ENCODE results near the gene ATP6V0E2.

Gene ATP6V0E2

DNA sequence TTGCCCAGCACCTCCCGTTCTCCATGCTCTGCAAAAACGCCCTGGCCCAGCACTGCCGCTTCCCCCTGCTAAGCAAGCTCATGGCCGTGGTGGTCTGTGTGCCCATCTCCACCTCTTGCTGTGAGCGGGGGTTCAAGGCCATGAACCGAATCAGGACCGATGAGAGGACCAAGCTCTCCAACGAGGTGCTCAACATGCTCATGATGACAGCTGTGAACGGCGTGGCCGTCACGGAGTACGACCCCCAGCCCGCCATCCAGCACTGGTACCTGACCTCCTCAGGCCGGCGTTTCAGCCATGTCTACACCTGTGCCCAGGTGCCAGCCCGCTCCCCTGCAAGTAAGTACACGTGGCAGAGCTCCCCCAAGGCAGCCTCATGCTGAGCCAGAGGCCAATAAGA is 11.6 kb upstream of the ATP6V0E2 start:
- ATAC-seq (ENCODE audit: low read depth), result no peak
- no peak overlapping the region for H3K27ac ChIP-seq (ENCODE audit: poor library complexity, severe bottlenecking)
- no peaks in the 10 kb centered on the region for H3K9me3 ChIP-seq (ENCODE audit: severe bottlenecking)
- H3K4me1 ChIP-seq (ENCODE audit: insufficient read depth, poor library complexity, severe bottlenecking), result no peaks in the 10 kb centered on the region
- DNase-seq (ENCODE audit: low spot score), result no peak
- H3K4me3 ChIP-seq (ENCODE audit: severe bottlenecking), result no peak overlapping the region
- H3K36me3 ChIP-seq (ENCODE audit: low read depth), result no peaks in the 10 kb centered on the region
- TF ChIP-seq, protein P1, sequence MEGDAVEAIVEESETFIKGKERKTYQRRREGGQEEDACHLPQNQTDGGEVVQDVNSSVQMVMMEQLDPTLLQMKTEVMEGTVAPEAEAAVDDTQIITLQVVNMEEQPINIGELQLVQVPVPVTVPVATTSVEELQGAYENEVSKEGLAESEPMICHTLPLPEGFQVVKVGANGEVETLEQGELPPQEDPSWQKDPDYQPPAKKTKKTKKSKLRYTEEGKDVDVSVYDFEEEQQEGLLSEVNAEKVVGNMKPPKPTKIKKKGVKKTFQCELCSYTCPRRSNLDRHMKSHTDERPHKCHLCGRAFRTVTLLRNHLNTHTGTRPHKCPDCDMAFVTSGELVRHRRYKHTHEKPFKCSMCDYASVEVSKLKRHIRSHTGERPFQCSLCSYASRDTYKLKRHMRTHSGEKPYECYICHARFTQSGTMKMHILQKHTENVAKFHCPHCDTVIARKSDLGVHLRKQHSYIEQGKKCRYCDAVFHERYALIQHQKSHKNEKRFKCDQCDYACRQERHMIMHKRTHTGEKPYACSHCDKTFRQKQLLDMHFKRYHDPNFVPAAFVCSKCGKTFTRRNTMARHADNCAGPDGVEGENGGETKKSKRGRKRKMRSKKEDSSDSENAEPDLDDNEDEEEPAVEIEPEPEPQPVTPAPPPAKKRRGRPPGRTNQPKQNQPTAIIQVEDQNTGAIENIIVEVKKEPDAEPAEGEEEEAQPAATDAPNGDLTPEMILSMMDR (IDR thresholded peaks at IDR 0.05; ENCODE audit: poor library complexity, severe bottlenecking), result no peak
- no peaks in the 10 kb centered on the region for H3K27me3 ChIP-seq (ENCODE audit: insufficient read depth, poor library complexity, severe bottlenecking)

DNA sequence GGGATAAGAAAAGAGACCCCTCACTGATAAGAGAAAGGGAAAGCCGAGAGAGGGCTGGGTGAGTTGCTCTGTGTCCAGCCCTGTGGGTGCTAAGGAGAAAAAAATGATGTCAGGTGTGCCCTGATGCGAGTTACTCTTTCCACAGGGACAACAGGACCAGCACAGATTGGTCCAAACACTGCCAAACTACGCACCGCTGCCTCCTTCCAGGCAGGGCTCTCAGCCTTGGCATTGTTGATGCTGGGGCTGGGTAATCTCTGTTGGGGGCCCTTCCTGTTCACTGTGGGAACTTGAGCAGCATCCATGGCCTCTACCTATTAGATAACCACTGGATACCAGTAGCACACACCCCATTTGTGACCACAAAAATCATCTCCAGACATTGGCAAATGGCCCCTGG is 10.3 kb upstream of the ATP6V0E2 start:
- ATAC-seq (ENCODE audit: low read depth) (no peak), DNase-seq (ENCODE audit: low spot score) (no peak)
- H3K27ac ChIP-seq (ENCODE audit: poor library complexity, severe bottlenecking), result no peak overlapping the region
- H3K4me1 ChIP-seq (ENCODE audit: insufficient read depth, poor library complexity, severe bottlenecking), result no peaks in the 10 kb centered on the region
- no peaks in the 10 kb centered on the region for H3K9me3 ChIP-seq (ENCODE audit: severe bottlenecking)
- H3K36me3 ChIP-seq (ENCODE audit: low read depth), result no peaks in the 10 kb centered on the region
- no peak overlapping the region for H3K4me3 ChIP-seq (ENCODE audit: severe bottlenecking)
- no peaks in the 10 kb centered on the region for H3K27me3 ChIP-seq (ENCODE audit: insufficient read depth, poor library complexity, severe bottlenecking)
- TF ChIP-seq, protein P1 (IDR thresholded peaks at IDR 0.05; ENCODE audit: poor library complexity, severe bottlenecking), result no peak

DNA sequence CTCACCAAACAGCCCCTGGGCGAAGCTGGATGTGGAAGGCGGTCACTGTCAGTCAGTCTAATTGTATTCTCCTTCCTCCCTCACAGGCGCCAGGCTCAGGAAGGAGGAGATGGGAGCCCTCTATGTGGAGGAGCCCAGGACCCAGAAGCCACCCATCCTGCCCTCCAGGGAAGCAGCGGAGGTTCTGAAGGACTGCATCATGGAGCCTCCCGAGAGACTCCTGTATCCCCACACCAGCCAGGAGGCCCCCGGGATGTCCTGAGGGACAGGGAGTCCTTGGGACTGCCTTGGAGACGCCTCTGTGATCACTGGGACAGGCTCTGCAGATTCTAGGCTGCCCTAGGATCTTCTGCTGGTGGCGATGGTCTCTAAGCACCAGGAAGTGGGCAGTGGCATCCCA is 9.7 kb upstream of the ATP6V0E2 start:
- Histone ChIP-seq H3K27ac (ENCODE audit: poor library complexity, severe bottlenecking) (no peak overlapping the region), H3K27me3 (ENCODE audit: insufficient read depth, poor library complexity, severe bottlenecking) (no peaks in the 10 kb centered on the region), H3K4me1 (ENCODE audit: insufficient read depth, poor library complexity, severe bottlenecking) (no peaks in the 10 kb centered on the region), H3K4me3 (ENCODE audit: severe bottlenecking) (no peak overlapping the region), H3K9me3 (ENCODE audit: severe bottlenecking) (no peaks in the 10 kb centered on the region), H3K36me3 (ENCODE audit: low read depth) (no peaks in the 10 kb centered on the region)
- TF ChIP-seq, protein P1 (IDR thresholded peaks at IDR 0.05; ENCODE audit: poor library complexity, severe bottlenecking), result no peak
- DNase-seq (ENCODE audit: low spot score) (no peak), ATAC-seq (ENCODE audit: low read depth) (no peak)

DNA sequence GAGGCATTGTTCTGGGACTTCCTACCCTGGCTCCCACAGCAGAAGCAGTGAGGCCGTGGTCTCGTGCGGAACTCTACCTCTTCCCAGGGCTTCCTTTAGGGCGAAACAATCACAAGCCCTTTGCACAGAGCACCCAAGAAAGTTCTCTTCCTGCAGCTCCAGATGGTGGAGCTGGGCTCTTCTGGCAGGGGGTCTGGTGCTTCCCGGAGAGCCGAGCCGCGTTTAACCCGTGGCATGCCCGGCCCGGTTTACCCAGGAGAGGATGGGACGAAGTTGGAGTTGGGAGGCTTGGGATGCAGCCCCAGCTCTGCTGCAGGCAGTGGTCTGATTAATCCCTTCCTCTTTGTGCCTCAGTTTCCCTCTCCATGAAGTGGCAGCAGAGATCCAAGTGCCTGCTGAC is 9.0 kb upstream of the ATP6V0E2 start:
- Histone ChIP-seq H3K4me3 (ENCODE audit: severe bottlenecking) (no peak overlapping the region), H3K4me1 (ENCODE audit: insufficient read depth, poor library complexity, severe bottlenecking) (no peaks in the 10 kb centered on the region), H3K36me3 (ENCODE audit: low read depth) (no peaks in the 10 kb centered on the region), H3K9me3 (ENCODE audit: severe bottlenecking) (no peaks in the 10 kb centered on the region), H3K27ac (ENCODE audit: poor library complexity, severe bottlenecking) (no peak overlapping the region), H3K27me3 (ENCODE audit: insufficient read depth, poor library complexity, severe bottlenecking) (no peaks in the 10 kb centered on the region)
- TF ChIP-seq, protein P1 (IDR thresholded peaks at IDR 0.05; ENCODE audit: poor library complexity, severe bottlenecking), result no peak
- DNase-seq (ENCODE audit: low spot score) (no peak), ATAC-seq (ENCODE audit: low read depth) (no peak)

DNA sequence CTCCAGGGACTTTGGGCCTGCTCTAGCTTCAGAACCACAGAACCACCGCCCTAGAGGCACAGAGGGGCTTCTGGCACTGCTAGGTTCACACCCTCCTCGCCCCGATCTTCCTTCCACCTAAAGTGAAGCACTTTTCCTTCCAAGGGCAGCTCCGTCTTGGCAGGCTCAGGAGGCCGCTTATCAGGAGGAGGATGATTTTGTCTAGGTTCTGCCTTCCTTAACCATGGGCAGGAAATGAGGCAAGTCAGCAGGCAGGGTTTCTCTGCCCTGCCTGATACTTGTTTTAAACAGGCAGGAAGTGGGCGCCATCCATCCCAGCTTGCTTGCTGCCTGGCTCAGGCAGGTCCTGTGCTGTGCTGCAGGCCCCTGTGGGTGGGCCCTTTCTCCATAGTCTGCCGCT is 8.3 kb upstream of the ATP6V0E2 start:
- no peak overlapping the region for H3K4me3 ChIP-seq (ENCODE audit: severe bottlenecking)
- ATAC-seq (ENCODE audit: low read depth) (peak; percentile 28; the same call in 2 of the 3 replicates), DNase-seq (ENCODE audit: low spot score) (no peak)
- H3K27me3 ChIP-seq (ENCODE audit: insufficient read depth, poor library complexity, severe bottlenecking), result no peaks in the 10 kb centered on the region
- no peaks in the 10 kb centered on the region for H3K9me3 ChIP-seq (ENCODE audit: severe bottlenecking)
- TF ChIP-seq, protein P1 (IDR thresholded peaks at IDR 0.05; ENCODE audit: poor library complexity, severe bottlenecking), result no peak
- no peak overlapping the region for H3K27ac ChIP-seq (ENCODE audit: poor library complexity, severe bottlenecking)
- no peaks in the 10 kb centered on the region for H3K4me1 ChIP-seq (ENCODE audit: insufficient read depth, poor library complexity, severe bottlenecking)
- no peaks in the 10 kb centered on the region for H3K36me3 ChIP-seq (ENCODE audit: low read depth)

Data from RWPE2 (cell line).